ENCODE data around the gene SLC10A7.

The SLC10A7 gene

DNA sequence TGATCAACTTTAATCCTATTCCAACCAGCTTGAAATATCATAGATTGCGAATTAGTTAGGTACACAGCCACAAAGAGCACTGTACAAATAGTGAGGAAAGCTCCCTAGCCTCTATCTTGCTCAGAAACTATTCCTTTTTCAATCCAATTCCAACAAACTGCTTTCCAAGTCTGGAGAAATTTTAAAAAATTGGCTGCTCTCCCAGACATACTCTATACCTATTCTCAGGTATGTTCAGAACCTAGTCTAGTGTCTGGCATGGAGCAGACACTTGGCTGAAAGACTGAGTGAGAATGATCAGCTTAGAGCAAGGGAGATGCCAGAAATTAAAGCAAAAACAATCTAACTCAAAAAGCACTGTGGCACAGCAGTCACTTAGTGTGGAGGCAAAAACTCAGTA lies 105.9 kb downstream of the SLC10A7 start:
- no peak overlapping the region for H3K4me2 ChIP-seq (ENCODE audit: low read length, poor library complexity, severe bottlenecking)
- WGBS, result 100% methylated on average over 1 of the region's 1 CpG

DNA sequence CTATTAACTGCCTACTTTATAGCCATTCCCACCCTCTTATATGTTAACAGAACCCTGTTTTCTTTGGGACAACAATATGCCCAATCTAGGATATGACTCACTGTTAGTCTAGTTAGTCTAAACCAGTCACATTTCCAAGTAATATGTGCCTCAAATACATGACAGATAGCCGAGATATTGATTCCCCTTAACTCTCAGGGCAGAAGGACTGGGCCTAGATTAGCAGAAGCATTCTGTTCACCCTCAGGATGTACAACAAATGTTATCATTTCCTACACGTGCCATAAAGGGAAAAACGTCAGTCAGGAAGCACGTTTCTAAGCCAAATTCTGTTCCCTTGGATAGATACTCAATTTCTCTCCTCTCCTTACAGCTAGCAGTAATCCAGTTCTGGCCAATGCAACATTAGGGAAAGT lies 114.1 kb downstream of the SLC10A7 start:
- 80% methylated on average over 4 of the region's 4 CpGs for WGBS
- no peak overlapping the region for H4K91ac ChIP-seq (ENCODE audit: low read length)
- no peaks in the 10 kb centered on the region for H3K27me3 ChIP-seq (ENCODE audit: control insufficient read depth in 1 of 2, insufficient read depth in 1 of 2, low read length in 2 of 2)
- no peak overlapping the region for H2BK5ac ChIP-seq (ENCODE audit: low read depth, low read length, poor library complexity, severe bottlenecking)
- no peak overlapping the region for H2BK12ac ChIP-seq (ENCODE audit: low read length in 2 of 2)
- H3K9me3 ChIP-seq (ENCODE audit: control insufficient read depth, low read length), result no peaks in the 10 kb centered on the region
- no peak overlapping the region for H3K14ac ChIP-seq (ENCODE audit: low read length in 2 of 2)
- H4K8ac ChIP-seq (ENCODE audit: low read length), result no peak overlapping the region
- DNase-seq, result peak; percentile 1
- no peak overlapping the region for H2AK5ac ChIP-seq (ENCODE audit: low read length, severe bottlenecking)
- no peak overlapping the region for H3K23ac ChIP-seq (ENCODE audit: low read length in 2 of 2)
- H3K79me1 ChIP-seq (replicated peaks; ENCODE audit: low read length, poor library complexity, severe bottlenecking), result no peaks in the 10 kb centered on the region
- no peak overlapping the region for H3K9ac ChIP-seq (ENCODE audit: low read length)
- H3K36me3 ChIP-seq (ENCODE audit: control insufficient read depth in 1 of 2, insufficient read depth in 2 of 2, low read depth in 1 of 2, low read length in 2 of 2), result no peaks in the 10 kb centered on the region
- no peak overlapping the region for H3K4ac ChIP-seq (ENCODE audit: low read depth in 1 of 2, low read length in 2 of 2)
- H3K4me2 ChIP-seq (ENCODE audit: low read length, poor library complexity, severe bottlenecking), result no peak overlapping the region
- peak overlapping the region; percentile 12 for H3K27ac ChIP-seq (ENCODE audit: low read length, poor library complexity, severe bottlenecking)
- no peak overlapping the region for H2BK15ac ChIP-seq (ENCODE audit: low read depth, poor library complexity, severe bottlenecking)
- no peak overlapping the region for H2AFZ ChIP-seq (ENCODE audit: low read depth, low read length)
- no peak overlapping the region for H2BK120ac ChIP-seq (ENCODE audit: low read depth, low read length)
- no peak overlapping the region for H3K18ac ChIP-seq (ENCODE audit: low read depth in 1 of 2, low read length in 2 of 2)
- peaks cover 2% of the 10 kb centered on the region for H3K4me1 ChIP-seq (ENCODE audit: control insufficient read depth, insufficient read depth, low read depth, low read length)
- no peak overlapping the region for H3K4me3 ChIP-seq (ENCODE audit: insufficient read depth in 1 of 2, low read depth in 1 of 2, low read length in 2 of 2)

More for the DNA sequence above, 105.9 kb downstream of the SLC10A7 start:
- no peaks in the 10 kb centered on the region for H3K36me3 ChIP-seq (ENCODE audit: control insufficient read depth in 1 of 2, insufficient read depth in 2 of 2, low read depth in 1 of 2, low read length in 2 of 2)
- H2BK120ac ChIP-seq (ENCODE audit: low read depth, low read length), result no peak overlapping the region
- H2AFZ ChIP-seq (ENCODE audit: low read depth, low read length), result no peak overlapping the region
- H3K9ac ChIP-seq (ENCODE audit: low read length), result no peak overlapping the region
- no peak overlapping the region for H3K14ac ChIP-seq (ENCODE audit: low read length in 2 of 2)
- DNase-seq, result no peak
- no peak overlapping the region for H2BK12ac ChIP-seq (ENCODE audit: low read length in 2 of 2)
- no peaks in the 10 kb centered on the region for H3K4me1 ChIP-seq (ENCODE audit: control insufficient read depth, insufficient read depth, low read depth, low read length)
- H3K9me3 ChIP-seq (ENCODE audit: control insufficient read depth, low read length), result no peaks in the 10 kb centered on the region
- H3K79me1 ChIP-seq (replicated peaks; ENCODE audit: low read length, poor library complexity, severe bottlenecking), result no peaks in the 10 kb centered on the region
- no peak overlapping the region for H3K27ac ChIP-seq (ENCODE audit: low read length, poor library complexity, severe bottlenecking)
- H3K27me3 ChIP-seq (ENCODE audit: control insufficient read depth in 1 of 2, insufficient read depth in 1 of 2, low read length in 2 of 2), result no peaks in the 10 kb centered on the region
- H3K23ac ChIP-seq (ENCODE audit: low read length in 2 of 2), result no peak overlapping the region
- no peak overlapping the region for H2BK5ac ChIP-seq (ENCODE audit: low read depth, low read length, poor library complexity, severe bottlenecking)
- H3K4ac ChIP-seq (ENCODE audit: low read depth in 1 of 2, low read length in 2 of 2), result no peak overlapping the region
- no peak overlapping the region for H3K18ac ChIP-seq (ENCODE audit: low read depth in 1 of 2, low read length in 2 of 2)
- H2BK15ac ChIP-seq (ENCODE audit: low read depth, poor library complexity, severe bottlenecking), result no peak overlapping the region
- H4K8ac ChIP-seq (ENCODE audit: low read length), result no peak overlapping the region
- H2AK5ac ChIP-seq (ENCODE audit: low read length, severe bottlenecking), result no peak overlapping the region
- H3K4me3 ChIP-seq (ENCODE audit: insufficient read depth in 1 of 2, low read depth in 1 of 2, low read length in 2 of 2), result no peak overlapping the region
- no peak overlapping the region for H4K91ac ChIP-seq (ENCODE audit: low read length)

DNA sequence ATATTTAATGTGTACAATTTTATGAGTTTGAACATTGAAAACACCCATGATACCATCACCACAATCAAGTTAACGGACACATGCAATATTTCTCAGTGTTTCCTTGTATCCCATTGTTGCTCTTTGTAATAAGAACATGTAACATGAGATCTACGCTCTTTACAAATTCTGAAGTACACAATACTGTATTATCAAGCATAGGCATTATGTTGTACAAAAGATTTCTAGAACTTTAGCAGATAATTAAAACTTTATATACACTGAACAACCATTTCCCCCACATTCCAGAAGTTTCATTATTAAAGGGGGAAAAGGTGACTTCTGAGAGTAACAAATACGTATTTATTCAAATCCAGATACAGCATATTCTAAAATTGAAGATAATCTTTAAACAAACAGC lies 114.5 kb downstream of the SLC10A7 start:
- Histone ChIP-seq H2BK5ac (ENCODE audit: low read depth, low read length, poor library complexity, severe bottlenecking) (no peak overlapping the region), H3K4me3 (ENCODE audit: insufficient read depth in 1 of 2, low read depth in 1 of 2, low read length in 2 of 2) (no peak overlapping the region), H2BK12ac (ENCODE audit: low read length in 2 of 2) (no peak overlapping the region), H4K91ac (ENCODE audit: low read length) (no peak overlapping the region), H3K9me3 (ENCODE audit: control insufficient read depth, low read length) (no peaks in the 10 kb centered on the region), H4K8ac (ENCODE audit: low read length) (no peak overlapping the region), H3K23ac (ENCODE audit: low read length in 2 of 2) (no peak overlapping the region), H3K14ac (ENCODE audit: low read length in 2 of 2) (no peak overlapping the region), H3K9ac (ENCODE audit: low read length) (no peak overlapping the region), H3K18ac (ENCODE audit: low read depth in 1 of 2, low read length in 2 of 2) (no peak overlapping the region), H3K4me1 (ENCODE audit: control insufficient read depth, insufficient read depth, low read depth, low read length) (peaks cover 2% of the 10 kb centered on the region), H2BK15ac (ENCODE audit: low read depth, poor library complexity, severe bottlenecking) (no peak overlapping the region), H2BK120ac (ENCODE audit: low read depth, low read length) (no peak overlapping the region), H3K36me3 (ENCODE audit: control insufficient read depth in 1 of 2, insufficient read depth in 2 of 2, low read depth in 1 of 2, low read length in 2 of 2) (no peaks in the 10 kb centered on the region), H2AFZ (ENCODE audit: low read depth, low read length) (no peak overlapping the region), H3K4me2 (ENCODE audit: low read length, poor library complexity, severe bottlenecking) (no peak overlapping the region), H3K79me1 (replicated peaks; ENCODE audit: low read length, poor library complexity, severe bottlenecking) (peaks cover 2% of the 10 kb centered on the region), H3K4ac (ENCODE audit: low read depth in 1 of 2, low read length in 2 of 2) (no peak overlapping the region), H3K27me3 (ENCODE audit: control insufficient read depth in 1 of 2, insufficient read depth in 1 of 2, low read length in 2 of 2) (no peaks in the 10 kb centered on the region), H3K27ac (ENCODE audit: low read length, poor library complexity, severe bottlenecking) (no peak overlapping the region), H2AK5ac (ENCODE audit: low read length, severe bottlenecking) (no peak overlapping the region)
- WGBS, result 100% methylated on average over 2 of the region's 3 CpGs
- no peak for DNase-seq

GRCh38 chr4:146401274-146401673 lies 120.5 kb downstream of the SLC10A7 start:
- Histone ChIP-seq H3K27ac (ENCODE audit: low read length, poor library complexity, severe bottlenecking) (no peak overlapping the region), H4K8ac (ENCODE audit: low read length) (no peak overlapping the region), H2BK120ac (ENCODE audit: low read depth, low read length) (no peak overlapping the region), H3K4me3 (ENCODE audit: insufficient read depth in 1 of 2, low read depth in 1 of 2, low read length in 2 of 2) (no peak overlapping the region), H2BK15ac (ENCODE audit: low read depth, poor library complexity, severe bottlenecking) (no peak overlapping the region), H3K9ac (ENCODE audit: low read length) (no peak overlapping the region), H3K36me3 (ENCODE audit: control insufficient read depth in 1 of 2, insufficient read depth in 2 of 2, low read depth in 1 of 2, low read length in 2 of 2) (no peaks in the 10 kb centered on the region), H3K18ac (ENCODE audit: low read depth in 1 of 2, low read length in 2 of 2) (no peak overlapping the region), H3K4ac (ENCODE audit: low read depth in 1 of 2, low read length in 2 of 2) (no peak overlapping the region), H3K14ac (ENCODE audit: low read length in 2 of 2) (no peak overlapping the region), H2BK5ac (ENCODE audit: low read depth, low read length, poor library complexity, severe bottlenecking) (no peak overlapping the region), H4K91ac (ENCODE audit: low read length) (no peak overlapping the region), H3K9me3 (ENCODE audit: control insufficient read depth, low read length) (no peaks in the 10 kb centered on the region), H3K27me3 (ENCODE audit: control insufficient read depth in 1 of 2, insufficient read depth in 1 of 2, low read length in 2 of 2) (no peaks in the 10 kb centered on the region), H3K23ac (ENCODE audit: low read length in 2 of 2) (no peak overlapping the region), H2AFZ (ENCODE audit: low read depth, low read length) (no peak overlapping the region), H3K79me1 (replicated peaks; ENCODE audit: low read length, poor library complexity, severe bottlenecking) (peaks cover 3% of the 10 kb centered on the region), H2BK12ac (ENCODE audit: low read length in 2 of 2) (no peak overlapping the region), H3K4me2 (ENCODE audit: low read length, poor library complexity, severe bottlenecking) (no peak overlapping the region), H2AK5ac (ENCODE audit: low read length, severe bottlenecking) (no peak overlapping the region), H3K4me1 (ENCODE audit: control insufficient read depth, insufficient read depth, low read depth, low read length) (no peaks in the 10 kb centered on the region)
- WGBS, result 95% methylated on average over 2 of the region's 2 CpGs
- DNase-seq, result no peak

Data from mesenchymal stem cell (in vitro differentiated cells and primary cell).